G401.6 (cell line): ENCODE data around the gene DCAF5.
"Not testable (repeated sequence)": the region's sequence is repeated elsewhere in the genome, so short reads cannot be mapped to it uniquely, and the experiment has no call there.

ENCODE experiments used
- FAIRE-seq: peaks from 2 replicates; lab custom pipeline; 2012; peaks lifted over from hg19 to GRCh38; lab: Jason Lieb, UNC

Gene DCAF5

DNA sequence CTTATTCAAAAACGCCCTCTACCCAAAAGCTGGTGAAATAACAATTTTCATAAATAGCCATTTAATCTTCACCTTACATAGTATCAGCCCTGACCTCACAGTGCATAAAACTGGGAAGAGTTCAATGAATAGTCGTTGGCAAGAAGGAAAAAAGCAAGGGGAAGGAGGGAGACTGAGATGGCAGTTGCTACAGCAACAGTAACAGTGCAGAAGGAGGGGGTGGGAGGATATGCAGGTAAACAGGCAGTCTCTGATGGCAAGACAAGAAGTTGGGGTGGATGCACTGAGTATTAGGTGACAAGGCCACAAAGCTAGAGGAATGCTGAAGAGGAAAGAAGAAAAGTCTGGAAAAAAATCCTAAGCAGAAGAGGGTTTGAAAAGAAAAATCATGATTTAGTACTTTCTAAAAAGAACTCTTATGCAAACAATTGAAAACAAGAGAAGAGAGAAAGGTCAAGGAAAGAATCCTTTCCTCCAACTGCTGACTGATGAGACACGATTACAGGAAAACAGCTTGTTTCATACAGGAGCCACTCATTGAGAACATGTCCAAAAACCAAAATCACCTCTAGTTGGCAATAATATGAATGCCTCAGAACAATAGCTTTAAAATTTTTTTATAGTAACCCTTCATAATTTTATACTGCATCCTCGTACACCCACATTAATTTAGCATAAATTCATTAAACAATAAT, 56.0 kb downstream of the DCAF5 start:
- FAIRE-seq: no peak

DNA sequence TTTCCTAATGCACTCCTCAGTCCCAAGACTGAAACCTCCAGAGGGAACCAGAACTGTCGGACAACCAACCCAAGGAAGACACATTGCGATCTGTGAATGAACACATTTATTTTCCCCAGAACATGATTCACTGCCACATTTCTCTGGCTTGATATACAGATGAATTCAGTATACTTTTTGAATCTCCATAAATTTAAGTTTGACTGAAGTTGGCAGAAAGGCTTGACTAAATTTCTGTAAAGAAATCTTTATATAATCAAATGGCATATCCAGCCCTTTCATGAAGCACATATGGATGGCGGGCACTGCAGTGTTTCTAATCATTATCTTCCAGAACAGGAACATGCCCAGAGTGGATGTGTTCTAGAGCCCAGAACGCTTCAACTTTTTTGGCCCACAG, 56.7 kb downstream of the DCAF5 start:
- FAIRE-seq: no peak

DNA sequence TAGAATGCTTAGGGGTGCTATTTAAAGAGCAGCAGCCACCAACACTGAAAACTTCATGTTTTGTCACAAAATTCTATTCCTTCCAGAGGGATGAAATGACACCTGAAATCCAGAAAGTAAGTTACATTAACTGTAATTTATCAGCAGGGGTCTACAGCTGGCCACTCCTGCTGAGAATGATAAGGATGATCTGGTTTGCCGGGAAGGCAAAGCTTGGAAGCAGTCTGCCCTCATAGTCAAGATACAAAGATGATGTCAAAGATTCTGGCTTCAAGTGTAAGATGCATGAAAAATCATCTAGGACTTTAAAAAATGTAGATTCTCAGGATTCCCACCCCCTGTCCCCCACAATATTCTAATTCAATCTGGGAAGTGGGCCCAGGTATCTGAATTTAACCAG, 58.4 kb downstream of the DCAF5 start:
- no peak for FAIRE-seq

DNA sequence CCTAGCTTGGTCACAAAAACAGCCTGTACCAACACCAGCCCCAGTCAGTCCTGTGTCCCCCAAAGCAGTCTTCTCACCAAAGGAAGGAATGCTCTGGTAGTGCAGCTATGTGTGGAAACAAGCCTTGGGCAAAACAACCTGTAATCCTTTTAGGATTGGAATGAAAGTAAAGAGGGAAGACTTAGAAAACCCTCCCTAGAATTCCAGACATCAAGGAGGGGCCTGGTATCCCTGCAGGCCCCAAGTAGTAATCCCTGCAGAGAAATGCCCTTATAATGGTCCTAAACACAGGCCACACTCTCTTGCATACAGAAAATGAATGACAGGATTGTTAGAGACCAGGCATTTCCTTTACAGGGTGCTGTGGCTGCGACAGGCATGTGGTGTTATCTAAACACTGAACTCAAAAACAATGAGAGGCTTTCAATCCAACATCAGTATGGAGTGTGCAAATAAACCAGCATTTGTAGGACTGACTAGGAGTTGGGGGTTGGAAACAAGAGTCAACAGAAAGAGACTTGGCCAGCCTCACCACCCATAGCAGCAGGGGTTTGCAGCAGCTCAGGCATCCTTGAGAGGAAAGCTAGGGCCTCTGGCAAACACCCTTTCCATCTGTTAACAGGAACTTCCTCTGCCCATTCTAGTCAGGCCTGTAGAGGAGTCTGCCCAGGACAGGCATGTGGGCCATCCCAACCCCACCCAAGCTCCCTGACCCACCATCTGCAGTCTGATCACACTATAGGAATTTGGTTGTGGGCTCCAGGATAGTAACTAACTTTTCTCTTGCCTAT, 59.1 kb downstream of the DCAF5 start:
- FAIRE-seq: peak; percentile 72

GRCh38 chr14:69092840-69093422, 60.0 kb downstream of the DCAF5 start:
- no peak for FAIRE-seq

DNA sequence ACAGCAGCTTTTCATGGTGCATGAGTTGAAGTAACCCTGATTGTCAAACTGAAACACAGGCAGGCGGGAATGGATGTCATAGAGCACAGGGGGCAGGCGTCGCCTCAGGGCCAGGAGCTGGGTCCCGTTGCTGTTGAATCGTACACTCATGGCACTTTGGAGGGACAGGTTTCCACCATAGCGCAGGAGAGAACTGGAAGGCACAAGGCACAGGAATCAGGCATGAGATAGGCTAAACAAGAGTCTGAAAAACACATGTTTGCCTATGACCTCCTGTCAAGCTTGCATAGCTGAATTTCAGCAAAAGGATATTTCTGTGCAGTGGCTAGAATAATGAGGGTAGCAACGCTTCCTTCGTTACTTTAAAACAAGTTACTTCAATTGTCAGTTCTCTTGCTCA, 61.2 kb downstream of the DCAF5 start:
- FAIRE-seq: no peak

DNA sequence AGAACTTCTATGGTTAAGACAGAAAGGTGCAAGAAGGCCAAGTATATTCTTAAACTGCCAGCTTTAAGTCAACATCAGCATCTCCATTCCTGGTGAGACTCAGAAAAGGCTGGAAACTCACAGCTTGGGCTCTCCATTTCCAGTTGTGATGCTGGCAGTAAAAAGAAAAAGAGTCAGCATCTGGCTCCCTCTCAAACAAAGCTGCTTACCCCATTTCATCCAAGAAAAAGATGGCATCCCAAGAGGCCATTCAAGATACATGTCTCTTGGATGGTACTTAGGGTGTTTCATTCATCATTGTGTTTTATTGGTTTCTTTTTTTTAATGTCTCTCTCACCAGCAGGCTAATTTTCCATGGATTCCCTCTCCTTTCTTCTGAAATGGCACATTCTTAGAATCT, 61.9 kb downstream of the DCAF5 start:
- no peak for FAIRE-seq

GRCh38 chr14:69090187-69090789, 62.6 kb downstream of the DCAF5 start:
- peak; percentile 30 for FAIRE-seq

DNA sequence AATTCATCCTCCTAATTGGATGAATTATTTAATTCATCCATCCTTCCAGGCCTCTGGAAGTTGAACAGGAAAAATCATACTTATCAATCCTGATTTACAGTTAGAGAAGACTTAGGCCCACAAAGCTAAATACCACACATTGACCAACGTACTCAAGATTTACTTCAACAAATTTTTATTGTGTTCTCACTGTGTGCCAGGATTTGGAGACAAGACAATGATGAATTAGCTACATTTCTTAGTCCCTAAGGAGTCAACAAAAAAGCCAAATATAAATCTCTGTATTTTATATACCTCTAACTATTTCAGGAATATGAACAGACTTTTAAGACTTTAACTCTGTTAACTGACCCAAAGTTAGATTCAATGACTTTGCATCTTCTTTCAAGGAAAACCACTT, 63.9 kb downstream of the DCAF5 start:
- no peak for FAIRE-seq

GRCh38 chr14:69088586-69088985, 64.3 kb downstream of the DCAF5 start:
- no peak for FAIRE-seq

DNA sequence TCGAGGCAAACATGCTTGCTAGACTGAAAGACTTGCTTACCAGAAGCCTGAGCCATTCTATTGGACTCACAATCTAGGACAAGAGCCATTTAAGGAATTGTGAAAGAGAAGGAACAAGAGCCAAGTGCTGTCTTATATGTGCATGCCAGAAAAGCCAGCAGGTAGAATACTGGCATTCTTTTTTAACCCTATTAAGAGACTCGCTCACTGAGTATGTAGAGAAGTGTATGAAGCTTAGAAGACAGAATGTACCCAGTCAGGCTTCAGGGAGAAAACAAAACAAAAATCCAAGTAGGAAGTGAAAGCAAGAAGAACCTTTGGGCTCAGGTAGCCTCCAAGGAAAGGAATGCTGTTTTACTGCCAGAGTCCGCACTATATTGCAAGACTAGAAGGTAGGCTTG, 65.9 kb downstream of the DCAF5 start:
- no peak for FAIRE-seq

DNA sequence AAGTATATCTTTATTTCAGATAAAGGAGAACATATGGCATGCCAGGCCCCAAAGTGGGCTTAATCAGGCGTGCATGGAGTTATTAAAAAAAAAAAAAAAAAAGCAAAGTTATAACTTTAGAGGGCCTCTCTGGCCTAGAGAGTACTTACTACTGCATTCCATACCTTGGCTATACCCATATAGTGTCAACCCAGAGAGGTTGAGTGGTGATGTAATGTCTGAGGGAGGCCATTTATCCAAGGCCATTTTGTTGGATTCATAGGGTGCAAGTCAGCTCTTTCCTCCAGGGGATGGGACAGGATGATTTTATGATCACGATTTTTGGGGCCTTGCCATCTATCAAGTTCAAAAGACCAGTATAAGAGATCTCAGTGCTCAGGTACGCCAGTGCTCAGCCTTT, 66.4 kb downstream of the DCAF5 start:
- no peak for FAIRE-seq

DNA sequence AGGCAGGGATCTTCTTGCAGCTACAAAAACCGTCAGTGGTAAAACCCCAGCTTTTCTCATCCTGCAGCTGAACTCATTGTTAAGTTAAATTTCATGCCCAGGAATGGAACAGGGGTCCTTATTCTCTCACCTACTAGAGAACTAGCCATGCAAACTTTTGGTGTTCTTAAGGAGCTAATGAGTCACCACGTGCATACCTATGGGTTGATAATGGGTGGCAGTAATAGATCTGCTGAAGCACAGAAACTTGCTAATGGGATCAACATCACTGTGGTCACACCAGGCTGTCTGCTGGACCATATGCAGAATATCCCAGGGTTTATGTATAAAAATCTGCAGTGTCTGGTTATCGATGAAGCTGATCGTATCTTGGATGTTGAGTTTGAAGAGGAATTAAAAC, 68.9 kb downstream of the DCAF5 start:
- FAIRE-seq: no peak

DNA sequence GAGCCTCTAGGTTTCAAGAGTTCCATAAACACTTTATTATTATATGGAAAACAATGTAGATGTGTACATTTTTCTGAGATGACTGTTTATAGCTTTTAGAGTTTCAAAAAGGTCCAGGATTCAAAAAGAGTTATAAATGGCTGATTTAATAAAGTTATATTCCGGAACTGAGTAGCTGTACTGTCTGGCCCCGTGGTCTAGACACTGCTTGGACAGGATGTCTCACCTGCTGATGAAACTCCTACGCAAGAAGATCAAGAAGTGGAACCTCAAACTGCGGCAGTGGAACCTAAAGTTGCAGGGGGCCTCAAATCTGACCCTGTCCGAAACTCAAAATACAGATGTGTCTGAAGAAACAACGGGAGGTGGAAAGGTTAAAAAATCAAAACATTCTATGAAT, 69.7 kb downstream of the DCAF5 start:
- FAIRE-seq: no peak

GRCh38 chr14:69081271-69081670, 71.6 kb downstream of the DCAF5 start:
- FAIRE-seq: no peak

- no peak for FAIRE-seq
Observed at GRCh38 chr14:69079747-69080146, 73.2 kb downstream of the DCAF5 start.

GRCh38 chr14:69079188-69079742, 73.7 kb downstream of the DCAF5 start:
- FAIRE-seq: peak; percentile 67

DNA sequence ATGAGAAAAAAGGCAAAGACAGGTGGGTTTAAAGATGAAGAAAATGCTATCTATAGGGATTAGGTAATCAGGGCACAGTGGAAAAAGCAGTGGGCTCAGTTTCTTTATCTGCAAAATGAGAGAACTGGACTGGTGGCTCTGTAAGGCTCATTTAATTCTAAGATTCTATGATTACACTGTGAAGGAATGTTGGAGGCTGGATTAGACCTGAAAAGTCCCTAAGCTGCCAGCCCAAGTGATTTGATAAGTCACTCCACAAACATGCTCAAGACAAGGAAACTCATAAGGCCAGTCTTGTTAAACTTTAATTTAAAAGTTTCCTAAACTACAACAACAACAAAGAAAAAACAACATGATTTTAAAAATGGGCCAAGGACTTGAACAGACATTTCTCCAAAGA, 75.1 kb downstream of the DCAF5 start:
- peak; percentile 92 for FAIRE-seq

- FAIRE-seq: not testable (repeated sequence)
Observed at GRCh38 chr14:69077185-69077584, 75.7 kb downstream of the DCAF5 start.

DNA sequence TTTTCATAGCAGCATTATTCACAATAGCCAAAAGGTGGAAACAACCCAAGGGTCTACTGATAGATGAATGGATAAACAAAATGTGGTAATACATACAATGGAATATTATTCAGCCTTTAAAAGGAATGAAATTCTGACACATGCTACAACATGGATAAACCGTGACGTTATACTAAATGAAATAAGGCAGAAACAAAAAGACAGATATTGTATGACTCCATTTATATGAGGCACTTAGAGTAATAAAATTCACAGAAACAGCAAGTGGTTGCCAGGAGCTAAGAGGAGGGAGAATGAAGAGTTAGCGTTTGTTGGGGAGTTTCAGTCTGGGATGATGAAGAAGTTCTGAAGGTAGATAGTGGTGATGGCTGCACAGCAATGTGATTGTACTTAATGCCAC, 76.6 kb downstream of the DCAF5 start:
- no peak for FAIRE-seq

DNA sequence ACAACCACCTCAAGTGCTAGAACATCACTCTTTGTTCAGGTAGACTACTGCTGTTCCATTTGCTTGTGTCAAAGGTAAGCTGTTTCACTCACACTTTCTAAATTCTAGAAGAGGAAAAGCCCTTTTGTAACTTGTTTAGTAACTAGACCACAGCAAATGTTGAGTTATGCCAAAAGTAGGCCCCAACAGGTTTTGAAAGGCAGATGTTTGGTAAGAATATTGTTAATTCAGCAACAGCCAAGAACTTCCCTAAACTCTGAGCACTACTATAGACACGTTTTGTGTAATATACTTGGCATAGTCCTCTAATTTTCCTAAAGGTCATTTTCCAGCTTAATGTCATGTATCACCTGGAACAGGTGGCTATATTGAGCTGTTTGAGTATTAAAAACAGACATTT, 79.0 kb downstream of the DCAF5 start:
- FAIRE-seq: no peak

- FAIRE-seq: no peak
Observed at GRCh38 chr14:69073429-69073828, 79.5 kb downstream of the DCAF5 start.

DNA sequence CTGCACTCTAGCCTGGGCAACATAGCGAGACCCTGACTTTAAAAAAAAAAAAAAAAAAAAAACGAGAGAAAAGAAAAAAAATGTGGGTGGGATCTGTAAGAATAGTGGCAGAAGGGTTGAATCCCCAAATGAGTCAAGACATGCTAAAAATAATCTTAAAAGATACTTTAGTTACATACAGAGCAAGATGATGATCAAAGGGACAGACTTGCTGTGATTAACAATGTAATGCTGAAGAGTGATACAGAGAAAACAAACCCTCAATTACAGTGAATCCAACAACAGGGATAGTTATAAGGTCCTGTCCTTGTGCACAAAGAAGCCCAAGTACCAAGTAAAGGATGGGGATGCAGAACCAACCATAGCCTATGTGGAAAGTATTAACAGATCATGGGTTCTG, 80.3 kb downstream of the DCAF5 start:
- no peak for FAIRE-seq
